ENCODE measurements around the gene ZBED4. TPM values are rescaled to one million over a fixed set of nuclear protein-coding genes. Genes with fewer than 3 reads are reported as not detected.
A peak's percentile ranks its signal among the peaks of the same experiment; 100 is the strongest.

The ZBED4 gene
- total RNA-seq, 2 experiments from 2014 or later: 14.8 to 15.0 TPM

DNA sequence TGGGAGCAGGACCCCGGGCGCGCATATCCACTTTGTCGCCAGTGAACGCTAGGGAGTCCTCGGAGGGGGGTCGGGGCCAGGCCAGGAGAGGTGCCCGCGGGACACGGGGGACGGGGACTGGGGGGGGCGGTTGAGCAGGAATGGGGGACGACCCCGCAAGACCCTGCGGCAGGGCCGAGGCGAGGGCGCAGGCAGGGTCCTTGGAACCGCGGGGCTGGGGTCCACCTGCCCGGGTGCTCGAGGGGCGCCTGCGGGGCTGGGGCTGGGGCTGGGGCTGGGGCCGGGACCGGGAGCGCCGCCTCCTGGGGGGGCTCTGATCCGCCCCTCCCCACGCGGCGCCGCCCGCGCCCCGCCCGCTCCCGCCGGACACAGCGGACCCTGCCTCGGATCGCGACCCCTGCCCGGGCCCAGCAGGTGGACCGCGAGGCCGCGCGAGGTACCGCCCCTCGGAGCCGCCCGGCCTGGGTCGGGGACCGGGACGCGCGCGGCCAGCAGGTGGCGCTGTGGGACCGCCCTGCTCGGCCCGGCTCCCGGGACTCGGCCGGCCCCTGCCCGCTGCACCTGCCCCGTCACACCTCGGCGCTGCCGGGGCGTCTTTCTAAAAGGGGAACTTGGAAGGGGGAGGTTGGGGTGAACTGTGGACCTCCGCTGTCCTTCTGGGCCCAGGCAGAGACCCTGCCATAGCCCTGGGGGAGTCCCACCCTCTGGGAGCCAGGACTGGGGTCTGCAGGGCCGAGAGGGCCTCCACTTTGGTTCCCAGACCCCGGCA, 75.8 kb downstream of the ZBED4 start:
- Histone ChIP-seq H3K4me1 (ENCODE audit: insufficient read depth, low read length) (peaks cover 68% of the 10 kb centered on the region), H3K36me3 (ENCODE audit: insufficient read depth, low read length) (no peaks in the 10 kb centered on the region), H3K9me3 (ENCODE audit: control insufficient read depth in 1 of 2, insufficient read depth in 1 of 2, low read length in 2 of 2) (peaks cover 0 to 5% of the 10 kb centered on the region in 2 experiments), H3K27ac (ENCODE audit: low read depth in 1 of 2, low read length in 2 of 2) (no peak overlapping the region), H3K27me3 (ENCODE audit: control insufficient read depth in 1 of 2, insufficient read depth in 2 of 2, low read length in 2 of 2) (no peaks in the 10 kb centered on the region), H3K4me3 (ENCODE audit: low read length) (no peak overlapping the region)
- TF ChIP-seq, protein P1, sequence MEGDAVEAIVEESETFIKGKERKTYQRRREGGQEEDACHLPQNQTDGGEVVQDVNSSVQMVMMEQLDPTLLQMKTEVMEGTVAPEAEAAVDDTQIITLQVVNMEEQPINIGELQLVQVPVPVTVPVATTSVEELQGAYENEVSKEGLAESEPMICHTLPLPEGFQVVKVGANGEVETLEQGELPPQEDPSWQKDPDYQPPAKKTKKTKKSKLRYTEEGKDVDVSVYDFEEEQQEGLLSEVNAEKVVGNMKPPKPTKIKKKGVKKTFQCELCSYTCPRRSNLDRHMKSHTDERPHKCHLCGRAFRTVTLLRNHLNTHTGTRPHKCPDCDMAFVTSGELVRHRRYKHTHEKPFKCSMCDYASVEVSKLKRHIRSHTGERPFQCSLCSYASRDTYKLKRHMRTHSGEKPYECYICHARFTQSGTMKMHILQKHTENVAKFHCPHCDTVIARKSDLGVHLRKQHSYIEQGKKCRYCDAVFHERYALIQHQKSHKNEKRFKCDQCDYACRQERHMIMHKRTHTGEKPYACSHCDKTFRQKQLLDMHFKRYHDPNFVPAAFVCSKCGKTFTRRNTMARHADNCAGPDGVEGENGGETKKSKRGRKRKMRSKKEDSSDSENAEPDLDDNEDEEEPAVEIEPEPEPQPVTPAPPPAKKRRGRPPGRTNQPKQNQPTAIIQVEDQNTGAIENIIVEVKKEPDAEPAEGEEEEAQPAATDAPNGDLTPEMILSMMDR (IDR thresholded peaks at IDR 0.05): peak; percentile 66
- DNase-seq (peak; percentile 49 to 90 (median 78)), ATAC-seq (ENCODE audit: poor library complexity) (peak; percentile 33)
- H3K4me1 Mint-ChIP-seq (ENCODE audit: low read depth): peaks cover 52% of the 10 kb centered on the region
- H3K4me3 Mint-ChIP-seq: no peak overlapping the region
- ChIA-PET CTCF (interaction anchor here (1.9 to 2.7 kb wide), 4 partner anchors 26 to 101 kb away, joined by 7 to 36 read pairs (median 8); no protein-coding TSS in a partner anchor), POLR2A (interaction anchor here (1.1 to 2.7 kb wide), 3 partner anchors 33 to 101 kb away, joined by 5 to 17 read pairs (median 14); no protein-coding TSS in a partner anchor)
- no peaks in the 10 kb centered on the region for H3K9me3 Mint-ChIP-seq
- H3K36me3 Mint-ChIP-seq (ENCODE audit: low read depth): peaks cover 7% of the 10 kb centered on the region
- no peaks in the 10 kb centered on the region for H3K27me3 Mint-ChIP-seq
- H3K27ac Mint-ChIP-seq: no peak overlapping the region
- intact Hi-C loops (cut with DNase I, micrococcal nuclease): loop anchor here (1.0 to 10.0 kb wide), 6 partner anchors 33 to 278 kb away; partner anchors contain the start of gene PIM3 (in 1 of the 2)

DNA sequence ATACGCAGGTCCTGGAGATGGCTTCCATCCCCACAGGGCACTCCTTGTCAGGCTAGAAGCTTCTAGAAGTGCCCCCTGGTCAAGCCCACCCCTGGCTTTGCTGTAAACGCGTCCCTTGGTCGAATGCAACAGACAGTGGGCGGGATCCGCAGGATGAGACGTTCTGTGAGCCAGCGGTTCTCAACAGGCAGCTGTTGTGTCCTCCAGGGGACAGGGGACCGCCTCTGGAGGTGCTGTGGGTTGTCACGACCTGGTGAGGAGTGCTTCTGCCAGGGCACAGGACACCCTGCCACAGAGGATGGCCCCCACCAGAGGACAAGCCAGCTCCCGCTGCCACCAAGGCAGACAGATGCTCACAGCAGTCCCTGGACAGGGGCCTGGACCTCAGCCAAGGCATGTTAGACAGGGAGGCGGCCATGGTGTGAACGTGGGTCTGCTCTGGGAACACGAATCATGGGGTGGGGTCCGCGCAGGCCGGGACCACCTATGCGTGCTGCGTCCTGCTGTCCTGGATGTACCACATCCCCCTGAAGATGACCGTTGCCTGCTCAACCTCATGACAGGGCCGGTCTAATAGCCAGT, 76.4 kb downstream of the ZBED4 start:
- no peaks in the 10 kb centered on the region for H3K27me3 Mint-ChIP-seq
- intact Hi-C loops (cut with DNase I, micrococcal nuclease): loop anchor here (1.0 to 10.0 kb wide), 7 partner anchors 32 to 277 kb away; partner anchors contain the start of gene PIM3 (in 1 of the 2)
- peaks cover 6% of the 10 kb centered on the region for H3K36me3 Mint-ChIP-seq (ENCODE audit: low read depth)
- peak overlapping the region; percentile 48 for H3K4me3 Mint-ChIP-seq
- TF ChIP-seq, protein P1 (IDR thresholded peaks at IDR 0.05): no peak
- ChIA-PET POLR2A (interaction anchor here (1.1 to 2.7 kb wide), 4 partner anchors 30 to 100 kb away, joined by 5 to 17 read pairs (median 11); partner anchors contain the start of gene PIM3), CTCF (interaction anchor here (1.2 to 2.7 kb wide), 7 partner anchors 26 to 100 kb away, joined by 3 to 36 read pairs (median 8); no protein-coding TSS in a partner anchor)
- ATAC-seq (ENCODE audit: poor library complexity) (no peak), DNase-seq (peak in 3 of 14 experiments; percentile 33 to 50 (median 35))
- peaks cover 68% of the 10 kb centered on the region for H3K4me1 ChIP-seq (ENCODE audit: insufficient read depth, low read length)
- no peak overlapping the region for H3K4me3 ChIP-seq (ENCODE audit: low read length)
- peak overlapping the region; percentile 24 for H3K27ac Mint-ChIP-seq
- peaks cover 0 to 5% of the 10 kb centered on the region in 2 experiments for H3K9me3 ChIP-seq (ENCODE audit: control insufficient read depth in 1 of 2, insufficient read depth in 1 of 2, low read length in 2 of 2)
- H3K4me1 Mint-ChIP-seq (ENCODE audit: low read depth): peaks cover 49% of the 10 kb centered on the region
- H3K9me3 Mint-ChIP-seq: no peaks in the 10 kb centered on the region
- no peaks in the 10 kb centered on the region for H3K27me3 ChIP-seq (ENCODE audit: control insufficient read depth in 1 of 2, insufficient read depth in 2 of 2, low read length in 2 of 2)
- H3K36me3 ChIP-seq (ENCODE audit: insufficient read depth, low read length): no peaks in the 10 kb centered on the region
- H3K27ac ChIP-seq (ENCODE audit: low read depth in 1 of 2, low read length in 2 of 2): no peak overlapping the region
